ENCODE measurements around the gene TTC28.

Gene TTC28

DNA sequence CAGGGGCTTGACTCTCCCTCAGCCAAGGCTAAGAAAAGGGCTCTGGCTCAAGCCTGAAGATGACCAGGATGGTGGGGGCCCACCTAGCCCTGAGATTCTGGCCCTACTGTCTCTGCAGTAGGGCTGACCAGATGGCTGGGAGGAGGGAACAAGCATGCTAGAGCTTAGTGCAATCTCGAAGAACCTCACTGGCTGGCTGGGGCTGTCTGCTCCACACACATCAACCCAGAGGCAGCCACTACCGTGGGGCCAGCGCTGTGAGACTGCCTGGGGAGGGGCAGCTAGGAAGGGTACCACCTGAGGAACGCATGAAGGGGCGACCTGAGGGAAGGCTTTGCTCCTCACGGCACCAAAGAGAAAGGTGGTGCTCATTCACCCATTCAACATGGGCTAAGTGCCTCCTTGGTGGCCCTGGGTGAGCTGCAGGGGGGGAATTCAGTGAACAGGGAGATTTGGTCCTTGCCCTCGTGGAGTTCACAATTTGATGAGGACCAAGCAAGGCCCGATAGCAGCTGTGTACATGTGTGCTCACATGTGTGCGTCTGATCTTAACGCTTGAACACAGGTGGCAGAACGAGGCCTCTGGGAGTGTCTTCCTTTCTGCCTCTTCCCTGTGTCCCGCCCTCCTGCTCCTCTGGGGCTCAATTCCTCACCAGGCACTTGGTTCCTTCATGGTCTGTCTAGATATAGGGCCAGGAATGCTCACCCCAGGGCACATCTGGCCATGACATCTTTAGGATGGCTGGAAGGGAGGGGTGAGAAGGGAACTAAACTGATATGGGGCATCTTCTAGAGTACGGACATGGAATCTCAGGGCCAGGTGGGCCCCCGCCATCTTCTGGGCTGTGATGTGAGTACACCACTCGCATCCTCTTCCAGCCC lies 658.3 kb downstream of the TTC28 start:
- DNase-seq (ENCODE audit: low spot score), result no peak

DNA sequence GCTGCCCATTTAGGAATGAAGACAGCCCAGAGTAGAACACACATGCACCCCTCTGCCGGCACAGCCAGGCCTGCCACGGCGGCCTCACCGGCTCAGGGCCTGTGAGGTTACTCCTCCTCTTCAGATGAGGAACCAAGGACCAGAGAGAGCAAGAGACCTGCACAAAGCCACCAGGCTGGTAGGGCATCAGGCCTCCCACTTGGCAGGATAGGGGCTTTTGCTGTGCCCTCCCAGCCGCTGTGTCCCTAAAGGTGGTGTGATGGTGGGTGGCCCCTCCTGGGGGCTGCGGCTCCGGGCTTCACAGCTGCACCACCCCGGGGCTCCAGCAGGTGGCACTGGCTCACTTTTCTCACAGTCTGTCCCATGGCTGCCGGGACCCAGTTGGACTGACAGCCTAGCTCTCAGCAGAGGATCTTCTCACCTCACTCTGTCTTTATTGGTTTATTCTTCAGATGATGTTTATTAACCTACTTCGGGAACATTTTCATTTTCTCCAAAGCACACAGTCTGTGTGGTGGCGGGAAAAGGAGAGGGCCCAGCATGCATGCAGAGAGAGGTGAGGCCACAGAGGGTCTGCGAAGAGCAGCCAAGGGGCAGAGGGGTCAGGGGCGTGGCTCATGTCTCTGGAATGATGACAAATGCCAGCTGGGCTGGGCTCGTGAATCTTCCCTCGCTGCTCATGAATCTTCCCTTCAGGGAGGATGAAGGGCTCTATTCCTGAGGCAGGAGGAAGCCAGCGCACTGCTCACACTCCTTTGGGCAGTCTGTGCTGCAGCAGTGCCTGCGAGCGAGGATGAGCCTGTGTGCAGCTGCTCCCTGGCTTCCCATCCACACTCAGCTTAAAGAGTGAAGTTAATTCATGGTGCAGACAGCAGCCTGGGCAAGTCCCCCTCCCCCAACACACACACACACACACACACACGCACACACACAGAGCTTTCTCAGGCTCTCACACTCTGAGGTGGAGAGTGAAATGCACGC lies 659.5 kb downstream of the TTC28 start:
- DNase-seq (ENCODE audit: low spot score), result peak; percentile 81

DNA sequence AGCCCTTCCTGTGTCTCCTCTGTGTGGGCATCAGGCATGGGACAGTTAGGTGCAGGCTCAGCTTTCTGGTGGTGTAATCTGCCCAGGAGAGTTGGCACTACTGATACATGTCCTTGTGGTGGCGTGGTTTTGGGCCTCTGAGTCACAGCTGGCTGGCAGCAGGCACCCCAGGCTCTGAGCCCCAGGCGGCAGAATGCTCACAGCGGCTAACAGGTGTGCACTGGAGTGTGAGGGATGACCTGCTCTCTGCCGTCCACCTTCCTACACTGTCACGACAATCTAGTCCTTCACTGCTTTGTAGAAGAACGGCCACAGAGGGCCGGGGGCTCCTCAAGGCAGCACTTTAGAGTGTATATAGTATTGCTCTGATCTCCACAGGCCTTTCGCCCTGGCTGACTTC lies 660.3 kb downstream of the TTC28 start:
- no peak for DNase-seq (ENCODE audit: low spot score)

DNA sequence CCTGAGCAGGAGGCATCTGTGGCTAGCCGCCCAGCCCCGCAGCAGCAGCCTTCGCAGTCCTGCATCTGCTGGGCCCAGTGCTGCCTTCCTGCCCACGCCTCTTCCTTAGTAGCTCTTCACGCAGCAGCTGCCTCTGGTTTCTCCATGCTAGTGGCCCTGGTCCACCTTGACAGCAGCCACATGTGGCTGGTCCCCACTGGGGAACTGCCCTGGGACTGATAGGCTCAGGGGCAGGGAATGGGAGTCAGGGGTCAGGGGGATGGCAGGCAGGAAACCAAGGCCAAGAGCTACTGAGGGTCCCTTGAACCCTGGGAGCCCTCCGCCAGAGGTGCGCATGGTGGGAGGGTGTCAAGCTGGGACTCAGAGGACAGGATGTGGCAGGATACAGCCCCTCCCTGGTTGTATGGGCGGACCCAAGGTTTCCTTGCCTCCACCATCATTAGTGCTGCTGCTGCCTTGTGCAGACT lies 661.1 kb downstream of the TTC28 start:
- DNase-seq (ENCODE audit: low spot score), result no peak

DNA sequence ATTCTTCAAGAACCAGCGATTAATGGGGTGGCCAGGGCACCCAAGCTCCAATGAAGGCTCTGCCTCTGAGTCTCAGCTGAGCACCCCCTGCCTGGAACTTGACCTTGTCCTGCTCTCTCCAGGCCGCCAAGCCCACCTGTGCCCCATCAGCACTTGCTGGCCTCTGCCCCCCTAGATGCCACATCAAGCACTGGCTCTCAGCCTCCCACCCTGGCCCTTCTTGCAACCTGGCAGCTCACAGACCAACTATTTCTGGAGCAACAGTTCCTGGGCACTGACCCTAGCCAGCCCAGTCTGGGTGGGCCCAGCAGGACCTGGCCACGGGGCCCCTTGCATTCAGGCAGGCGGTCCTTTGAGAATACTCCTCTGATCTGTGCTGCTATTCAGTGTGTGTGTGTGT lies 661.8 kb downstream of the TTC28 start:
- no peak for DNase-seq (ENCODE audit: low spot score)

DNA sequence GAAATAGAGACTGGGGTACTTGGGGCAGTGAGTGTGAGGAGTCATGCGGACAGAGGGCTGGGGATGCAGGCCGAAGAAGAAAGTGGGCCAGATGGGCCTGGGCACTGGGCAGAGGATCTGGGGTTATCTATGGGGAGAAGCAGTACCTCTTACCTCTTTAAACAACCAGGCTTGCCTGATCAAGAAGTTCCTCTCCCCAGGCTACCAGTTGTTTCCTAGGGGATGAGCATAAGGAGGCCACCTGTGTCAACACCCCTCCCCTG lies 662.2 kb downstream of the TTC28 start:
- DNase-seq (ENCODE audit: low spot score), result no peak

DNA sequence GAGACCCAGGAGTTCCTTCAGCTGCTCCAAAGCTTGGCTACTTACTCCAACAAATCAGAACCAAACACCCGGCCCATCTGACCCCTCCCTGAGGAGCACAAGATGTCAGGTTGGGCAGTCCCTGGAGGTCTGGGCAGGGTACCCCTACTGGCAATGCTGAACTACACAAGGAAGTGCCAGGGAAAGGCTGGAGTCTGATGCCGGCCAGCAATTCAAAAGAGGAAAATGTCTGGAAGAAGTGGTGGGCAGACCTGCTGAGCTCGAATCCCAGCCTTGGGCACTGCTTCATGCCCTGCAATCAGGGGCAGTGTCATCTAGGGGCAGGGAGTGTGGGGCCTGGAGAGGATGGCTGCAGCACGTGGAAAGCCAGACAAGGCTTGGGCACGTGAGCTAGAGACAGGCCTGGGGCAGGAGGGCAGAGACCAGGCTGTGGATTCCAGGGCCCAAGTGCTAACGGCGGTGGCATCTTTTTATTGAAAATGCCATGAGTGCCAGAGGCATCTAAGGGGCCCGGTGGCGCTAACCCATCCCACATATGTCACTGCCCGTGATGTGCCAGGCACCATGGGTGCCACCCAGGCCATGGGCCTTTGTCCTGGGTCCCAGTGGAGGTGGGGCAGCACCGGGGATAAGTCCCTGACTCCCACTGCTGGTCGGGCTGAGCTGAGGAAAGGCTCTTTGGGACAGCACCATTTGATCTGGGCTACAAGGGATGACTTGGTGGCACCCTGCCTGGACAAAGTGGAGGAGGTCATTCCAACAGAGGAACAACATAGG lies 662.7 kb downstream of the TTC28 start:
- DNase-seq (ENCODE audit: low spot score), result no peak

DNA sequence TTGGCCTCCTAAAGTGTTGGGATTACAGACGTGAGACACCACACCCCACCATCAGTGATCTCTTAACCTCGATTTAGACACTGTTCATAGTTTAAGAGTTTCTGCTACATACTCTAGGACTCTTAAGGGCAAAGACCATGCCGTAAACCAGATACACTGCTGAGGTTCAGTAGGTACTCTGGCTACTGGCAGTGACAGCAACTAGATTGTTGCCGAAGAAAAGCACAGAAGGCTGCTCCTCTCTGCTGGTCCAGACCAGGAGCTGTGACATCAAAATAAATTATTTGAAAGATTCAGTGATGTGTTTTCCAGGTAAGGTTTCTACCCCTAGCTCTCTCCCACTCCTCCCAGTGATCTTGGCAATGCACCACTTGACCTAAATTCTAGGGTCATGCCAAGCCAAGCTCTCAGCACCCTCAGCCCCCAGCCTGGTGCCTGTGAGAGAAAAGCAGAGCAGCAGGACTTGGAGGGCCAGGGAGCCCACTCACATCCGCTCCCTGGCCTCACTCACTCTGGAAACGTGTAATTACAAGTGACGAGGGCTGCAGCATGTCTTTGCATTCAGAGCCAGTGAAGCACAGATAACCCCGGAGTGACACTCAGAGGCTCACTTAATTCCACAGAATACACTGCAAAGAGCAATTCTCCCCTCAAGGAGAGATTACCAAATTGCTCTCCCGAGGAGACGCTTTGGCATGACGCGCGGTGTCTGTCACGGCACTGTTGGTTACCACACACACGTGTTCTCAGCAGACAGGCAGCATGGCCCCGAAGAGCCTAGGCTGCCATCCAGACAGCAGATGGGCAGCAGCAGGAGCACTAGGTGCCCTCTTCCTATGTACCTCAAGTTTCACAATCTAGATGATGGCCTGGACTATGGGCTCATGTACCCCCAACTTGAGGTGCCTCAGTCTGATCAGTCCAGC lies 663.7 kb downstream of the TTC28 start:
- DNase-seq (ENCODE audit: low spot score), result no peak

DNA sequence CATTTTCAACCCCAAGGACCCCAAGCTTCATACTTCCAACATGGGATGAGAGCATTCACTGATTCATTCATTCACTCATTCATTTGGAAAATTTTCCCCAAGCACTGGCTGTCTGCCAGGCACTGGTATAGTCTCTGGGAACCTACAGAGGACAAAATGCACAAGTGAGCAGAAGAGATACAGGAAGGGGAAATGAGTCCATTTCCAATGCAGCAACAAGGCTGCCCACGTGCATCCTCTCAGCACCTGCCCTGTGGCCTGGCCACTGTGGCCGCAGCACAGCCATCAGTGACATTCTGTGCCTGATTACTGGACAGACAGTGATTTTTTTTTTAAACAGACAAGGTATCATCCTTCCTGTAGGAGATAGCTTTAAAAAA lies 664.6 kb downstream of the TTC28 start:
- DNase-seq (ENCODE audit: low spot score), result no peak

DNA sequence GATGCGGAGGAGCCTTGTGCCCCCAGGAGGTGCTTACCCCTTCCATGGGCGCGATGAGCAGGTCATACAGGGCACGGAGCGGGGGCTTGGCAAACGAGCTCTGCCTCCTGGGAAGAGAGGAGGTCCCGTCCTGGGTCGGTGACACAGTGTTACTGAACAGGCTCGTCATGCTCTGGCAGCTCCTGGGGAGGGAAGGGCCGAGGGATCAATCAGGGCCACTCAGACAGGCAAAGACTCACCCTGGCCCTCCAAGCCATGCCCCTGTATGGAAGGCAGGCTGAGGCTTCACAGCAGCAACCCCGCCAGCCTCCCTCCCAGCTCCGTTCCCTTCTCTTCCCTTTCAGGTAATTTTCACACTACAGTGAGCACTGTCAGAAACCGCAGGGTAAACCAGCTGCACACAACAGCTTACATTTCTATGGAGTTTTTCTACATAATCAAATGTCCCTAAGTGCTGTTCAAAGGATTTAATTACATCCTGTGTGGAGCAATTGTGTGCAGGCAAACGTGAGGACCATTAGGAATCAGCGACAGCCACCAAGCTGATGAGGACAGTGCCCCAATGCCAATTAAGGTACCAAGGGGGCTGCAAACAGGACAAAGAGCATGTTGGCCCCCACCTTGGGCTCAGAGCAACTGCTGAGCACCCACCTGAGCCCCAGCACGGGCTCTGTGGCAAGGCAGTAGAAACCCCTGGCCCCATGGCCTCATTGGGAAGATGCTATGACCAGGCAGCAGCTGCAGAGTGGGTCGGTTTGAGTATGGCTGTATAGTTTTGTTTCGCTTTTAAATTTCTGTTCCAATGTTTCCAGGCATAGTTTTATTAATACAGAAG lies 665.2 kb downstream of the TTC28 start:
- DNase-seq (ENCODE audit: low spot score), result no peak

DNA sequence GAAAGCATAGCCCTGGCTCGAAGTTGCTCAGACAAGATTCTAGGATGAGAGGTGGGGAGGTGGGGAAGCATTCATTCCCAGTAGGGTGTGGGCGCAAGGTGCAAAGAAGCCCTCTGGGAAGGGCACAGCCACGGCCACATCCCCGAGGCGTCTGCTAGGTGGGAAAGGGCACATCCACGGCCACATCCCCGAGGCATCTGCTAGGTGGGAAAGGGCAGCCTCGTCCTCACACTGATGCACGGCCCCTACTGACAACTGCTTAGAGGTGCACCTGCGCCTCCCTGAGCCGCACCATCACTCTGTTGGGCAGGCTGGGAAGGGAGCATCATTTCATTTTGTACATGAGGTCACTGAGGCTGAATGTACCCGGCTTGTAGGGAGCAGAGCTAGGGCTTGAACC lies 666.0 kb downstream of the TTC28 start:
- no peak for DNase-seq (ENCODE audit: low spot score)

DNA sequence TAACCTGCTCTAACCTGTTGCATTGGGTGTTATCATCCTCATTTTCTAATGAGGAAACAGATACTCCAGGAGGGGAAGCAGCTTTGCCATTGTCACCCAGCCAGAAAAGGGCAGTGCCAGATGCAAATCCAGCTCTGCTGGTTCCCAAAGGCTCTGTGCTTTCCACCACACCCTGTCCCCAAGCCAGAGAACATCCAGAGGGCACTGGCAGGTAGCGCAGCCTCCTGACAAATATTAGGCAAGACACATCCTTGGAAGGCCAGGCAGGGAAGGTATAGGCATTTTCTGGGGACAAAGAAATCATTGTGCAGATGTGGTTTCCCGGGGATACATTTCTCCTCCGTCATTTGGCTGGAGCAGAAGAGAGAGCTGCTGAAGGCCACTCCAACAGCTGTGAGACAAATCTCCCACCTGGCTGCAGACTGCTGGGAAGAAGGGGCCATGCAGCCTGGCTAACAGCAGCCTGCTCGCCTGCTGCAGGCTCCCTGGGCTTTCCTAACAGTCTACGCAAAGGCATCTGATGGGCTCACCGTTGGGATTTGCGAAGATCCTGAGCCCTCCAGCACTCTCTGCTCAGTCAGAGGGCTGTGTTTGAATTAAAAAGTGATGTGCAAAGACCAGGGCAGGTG lies 666.7 kb downstream of the TTC28 start:
- no peak for DNase-seq (ENCODE audit: low spot score)

DNA sequence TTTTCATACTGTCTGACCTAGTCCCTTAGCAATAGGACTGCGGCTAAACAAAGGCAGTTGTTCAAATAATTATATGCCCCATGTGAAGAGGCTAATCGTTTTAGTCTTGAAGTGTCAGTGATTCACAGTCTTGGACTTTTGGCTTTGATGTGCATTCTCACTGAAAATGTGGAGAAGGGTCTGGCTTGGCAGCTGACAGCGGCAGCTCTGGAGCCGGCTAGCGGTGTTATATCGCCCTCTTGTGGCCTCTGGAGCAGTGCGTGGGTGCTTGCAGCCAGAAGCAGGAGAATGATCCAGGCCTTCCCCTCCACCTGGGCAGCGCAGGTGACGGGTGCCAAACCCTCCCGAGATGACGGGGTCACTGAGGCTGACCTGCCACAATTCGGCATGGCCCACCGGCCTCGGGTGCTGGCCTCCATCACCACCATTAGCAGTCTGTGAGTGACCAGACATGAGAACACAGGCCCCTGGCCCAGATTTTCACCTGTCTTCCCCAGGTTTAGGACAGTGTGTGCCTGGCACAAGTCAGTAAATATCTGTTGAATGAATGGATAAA lies 670.3 kb downstream of the TTC28 start:
- peak; percentile 87 for DNase-seq (ENCODE audit: low spot score)

DNA sequence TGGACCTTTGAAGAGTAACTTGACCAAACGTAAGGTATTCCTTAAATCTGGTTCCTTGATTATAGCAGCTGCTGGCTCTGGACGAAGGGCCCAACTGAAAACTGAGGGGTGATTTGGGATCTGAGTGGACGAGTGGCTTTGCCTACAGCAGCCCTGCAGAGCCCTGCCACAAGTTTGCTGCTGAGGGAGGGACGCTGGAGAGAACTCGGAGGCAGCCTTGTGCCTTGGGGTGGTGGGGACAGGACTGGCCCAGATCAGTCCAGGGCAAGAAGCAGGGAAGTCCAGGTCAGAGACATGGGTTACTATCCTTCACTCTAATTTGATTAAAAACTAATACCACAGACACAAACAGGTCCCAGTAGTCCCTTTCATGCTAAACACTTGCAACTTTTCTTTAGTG lies 671.0 kb downstream of the TTC28 start:
- DNase-seq (ENCODE audit: low spot score), result no peak

DNA sequence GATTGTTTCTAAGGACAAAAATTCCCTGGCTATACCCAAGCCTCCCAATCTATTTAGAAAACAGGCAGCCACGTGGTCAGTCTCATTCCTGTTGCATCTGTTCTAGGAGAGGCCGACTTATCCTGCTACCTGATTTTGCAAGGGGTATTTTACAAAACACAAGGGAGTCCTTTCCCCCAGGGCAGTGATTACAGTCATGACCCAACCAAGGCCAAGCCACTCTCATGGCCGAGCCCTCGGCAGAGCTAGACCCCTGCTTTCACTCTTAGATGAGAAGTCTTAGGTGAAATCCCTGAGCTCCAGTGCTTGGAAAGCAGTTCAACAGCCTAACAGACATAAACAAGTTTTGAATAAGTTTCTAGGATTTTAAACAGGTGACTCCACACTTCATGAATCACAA lies 671.6 kb downstream of the TTC28 start:
- DNase-seq (ENCODE audit: low spot score), result no peak

DNA sequence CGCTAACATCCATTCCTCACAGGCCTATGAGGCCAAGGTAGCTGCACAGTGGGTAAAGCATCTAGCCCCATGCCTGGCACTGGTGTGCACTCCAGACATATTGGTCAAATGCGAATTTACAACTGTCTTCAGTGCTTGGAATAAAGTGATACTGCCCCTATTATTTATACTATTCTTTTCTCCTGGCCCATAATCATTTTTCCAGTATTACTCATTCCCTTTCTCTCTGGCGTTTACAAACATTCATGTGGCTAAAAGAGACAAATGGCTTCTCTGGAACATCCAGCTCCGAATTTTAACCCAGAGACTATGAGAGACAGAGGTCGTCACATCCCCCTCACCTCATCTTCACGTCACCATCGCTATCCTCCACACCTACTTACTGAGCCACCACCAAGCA lies 673.4 kb downstream of the TTC28 start:
- no peak for DNase-seq (ENCODE audit: low spot score)

DNA sequence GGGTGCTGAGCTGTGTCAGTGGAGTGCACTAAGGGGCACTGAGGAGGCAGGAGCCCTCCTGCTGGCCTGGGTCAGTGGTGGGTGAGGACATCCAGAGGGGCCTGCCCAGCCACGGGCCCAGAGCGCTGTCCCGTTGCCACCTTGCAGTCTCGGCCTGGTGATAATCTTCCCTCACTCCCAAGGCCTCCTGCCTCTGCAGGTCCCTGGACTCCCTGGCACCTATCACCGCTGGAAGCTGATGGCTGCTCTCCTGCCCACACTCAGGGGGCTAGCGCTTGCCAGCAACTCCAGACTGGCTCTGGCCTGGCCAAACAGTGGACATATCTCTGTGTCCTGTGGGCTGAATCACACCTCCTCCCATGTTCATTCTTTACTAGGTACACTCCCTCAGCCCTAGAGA lies 674.1 kb downstream of the TTC28 start:
- no peak for DNase-seq (ENCODE audit: low spot score)

DNA sequence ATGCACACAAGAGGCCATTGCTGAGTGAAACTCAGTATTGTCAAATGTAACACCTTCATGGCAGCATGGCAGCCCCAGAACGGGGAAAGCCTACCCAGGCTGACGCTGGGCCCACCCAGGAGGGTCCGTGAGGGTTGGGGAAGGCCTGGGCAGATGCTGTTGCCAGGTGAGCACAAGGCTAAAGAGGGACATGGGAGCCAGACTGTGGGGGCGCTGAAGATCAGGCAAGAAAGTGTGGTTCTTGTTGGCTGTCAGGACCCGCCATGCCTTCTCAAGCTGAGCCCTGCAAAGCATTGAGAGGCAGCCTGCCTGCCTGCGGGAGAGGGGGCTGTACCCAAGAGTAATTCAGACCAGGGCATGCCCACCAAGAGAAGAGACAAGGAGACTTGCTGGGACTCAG lies 675.6 kb downstream of the TTC28 start:
- DNase-seq (ENCODE audit: low spot score), result no peak

DNA sequence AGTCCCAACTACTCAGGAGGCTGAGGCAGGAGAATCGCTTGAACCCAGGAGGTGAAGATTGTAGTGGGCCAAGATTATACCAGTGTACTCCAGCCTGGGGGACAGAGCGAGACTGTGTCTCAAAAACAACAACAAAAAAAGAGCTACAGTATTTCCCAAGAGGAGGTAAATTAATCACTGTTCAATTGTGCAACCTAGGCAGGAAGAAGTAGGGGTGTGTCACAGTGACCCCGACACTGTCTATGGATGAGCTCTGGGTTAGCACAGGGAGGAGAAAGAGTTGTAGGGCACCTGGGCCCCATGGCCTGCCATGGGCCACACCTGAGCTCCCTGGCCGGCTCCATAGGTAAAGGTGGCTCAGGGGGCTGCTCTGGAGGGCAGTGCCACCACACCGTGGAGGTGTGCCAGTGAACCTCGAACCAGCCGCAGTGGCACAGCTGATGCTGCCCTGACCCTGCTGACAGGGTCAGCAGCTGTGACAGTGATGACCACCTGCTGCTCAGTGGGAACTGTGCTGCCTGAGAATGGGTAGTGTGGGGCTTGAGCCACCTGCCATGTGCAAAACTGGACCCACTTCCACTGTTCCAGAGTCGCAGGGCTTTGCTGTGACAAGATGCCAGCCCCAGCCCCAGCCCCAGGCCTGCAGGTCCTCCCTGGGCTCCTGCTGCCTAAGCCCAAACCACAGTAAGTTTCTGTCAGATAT lies 676.6 kb downstream of the TTC28 start:
- DNase-seq (ENCODE audit: low spot score), result no peak

Measured in left forelimb (tissue), 1 donor.